Neural cell (in vitro differentiated cells): ENCODE measurements around the gene SNRNP35. TPM values are rescaled to one million over a fixed set of nuclear protein-coding genes. Genes with fewer than 3 reads are reported as not detected.
A peak's percentile ranks its signal among the peaks of the same experiment; 100 is the strongest.

Experiments
- H2AFZ ChIP-seq: fragments of 200-600, 300-800 bp; sonication (generic), shearing (Covaris generic); 2 replicates; pipeline ENCODE4 v1.6.0; 2014; ENCODE audit warnings: low read depth, mild to moderate bottlenecking, antibody characterized with exemption, low read length, moderate library complexity
- H3F3A ChIP-seq: fragments of 200-600 bp; shearing (Covaris generic); 2 replicates; pipeline ENCODE4 v1.6.1; 2016; ENCODE audit warnings: mild to moderate bottlenecking, moderate library complexity, mixed read lengths, antibody characterized with exemption, low read length; ENCODE audit not compliant: insufficient read depth, poor library complexity, severe bottlenecking
- H3K27ac ChIP-seq: fragments of 200-600, 300-800 bp; sonication (generic), shearing (Covaris generic); 2 replicates; pipeline ENCODE4 v1.5.1; 2014; ENCODE audit warnings: mild to moderate bottlenecking, low read length, moderate library complexity
- H3K27me3 ChIP-seq: fragments of 300-800, 200-600 bp; sonication (generic), shearing (Covaris generic); 2 replicates; pipeline ENCODE4 v1.6.0; 2014; ENCODE audit warnings: mild to moderate bottlenecking, low read depth, low read length, moderate library complexity; ENCODE audit not compliant: insufficient read depth
- H3K36me3 ChIP-seq: fragments of 300-800, 200-600 bp; sonication (generic), shearing (Covaris generic); 2 replicates; pipeline ENCODE4 v1.5.1; 2014; ENCODE audit warnings: mild to moderate bottlenecking, antibody characterized with exemption, low read length, moderate library complexity; ENCODE audit not compliant: insufficient read depth
- H3K4me2 ChIP-seq: fragments of 300-800, 200-600 bp; sonication (generic), shearing (Covaris generic); 2 replicates; pipeline ENCODE4 v1.6.0; 2014; ENCODE audit warnings: mild to moderate bottlenecking, low read length
- H3K4me3 ChIP-seq: fragments of 300-800, 200-600 bp; sonication (generic), shearing (Covaris generic); 2 replicates; pipeline ENCODE4 v1.5.1; 2014; ENCODE audit warnings: mild to moderate bottlenecking, low read length, moderate library complexity
- H3K79me2 ChIP-seq: fragments of 200-600 bp; shearing (Covaris generic); replicated peaks from 2 replicates; pipeline ENCODE4 v1.6.0; 2014; ENCODE audit warnings: mild to moderate bottlenecking, low read length, moderate library complexity; ENCODE audit not compliant: insufficient read depth
- H3K9ac ChIP-seq: fragments of 300-800, 200-600 bp; sonication (generic), shearing (Covaris generic); 2 replicates; pipeline ENCODE4 v1.6.1; 2016; ENCODE audit warnings: mild to moderate bottlenecking, low read length, mixed read lengths
- H3K9me2 ChIP-seq: fragments of 200-600 bp; shearing (Covaris generic); 2 replicates; pipeline ENCODE4 v1.6.1; 2016; ENCODE audit warnings: mild to moderate bottlenecking, low read length, mixed read lengths; ENCODE audit not compliant: insufficient read depth
- H3K9me3 ChIP-seq: fragments of 200-600, 300-800 bp; sonication (generic), shearing (Covaris generic); 2 replicates; pipeline ENCODE4 v1.6.1; 2016; ENCODE audit warnings: mild to moderate bottlenecking, mixed run types, low read length, moderate library complexity, mixed read lengths
- H4K20me1 ChIP-seq: fragments of 200-600 bp; shearing (Covaris generic); 2 replicates; pipeline ENCODE4 v1.6.1; 2016; ENCODE audit warnings: mild to moderate bottlenecking, mixed run types; ENCODE audit not compliant: insufficient read depth
- CTCF ChIP-seq: fragments of 450-650 bp; IDR thresholded peaks from 2 replicates; pipeline ENCODE4 v1.5.1; 2014; ENCODE audit warnings: antibody characterized with exemption, mild to moderate bottlenecking, moderate library complexity; ENCODE audit not compliant: poor library complexity, severe bottlenecking
- EP300 ChIP-seq: fragments of 450-650 bp; conservative IDR thresholded peaks from 2 replicates; pipeline ENCODE4 v1.6.1; 2014; ENCODE audit warnings: antibody characterized with exemption, mild to moderate bottlenecking, moderate library complexity; ENCODE audit not compliant: poor library complexity, severe bottlenecking
- EZH2 ChIP-seq: fragments of 200-600, 300-800 bp; shearing (Covaris generic), sonication (generic); IDR thresholded peaks from 2 replicates; pipeline ENCODE4 v1.6.1; 2014; ENCODE audit warnings: antibody characterized with exemption, low read length, borderline replicate concordance, mild to moderate bottlenecking; ENCODE audit not compliant: insufficient read depth, poor library complexity, severe bottlenecking
- MXI1 ChIP-seq: fragments of 450-650 bp; conservative IDR thresholded peaks from 2 replicates; pipeline ENCODE4 v1.6.1; 2014; ENCODE audit warnings: antibody characterized with exemption, mild to moderate bottlenecking; ENCODE audit not compliant: poor library complexity, severe bottlenecking
- POLR2AphosphoS5 ChIP-seq: IDR thresholded peaks from 2 replicates; pipeline ENCODE4 v1.6.1; 2012
- RAD21 ChIP-seq: fragments of 450-650 bp; conservative IDR thresholded peaks from 2 replicates; pipeline ENCODE4 v1.6.1; 2014; ENCODE audit warnings: antibody characterized with exemption, mild to moderate bottlenecking, moderate library complexity
- SMC3 ChIP-seq: fragments of 450-650 bp; conservative IDR thresholded peaks from 2 replicates; pipeline ENCODE4 v1.6.1; 2014; ENCODE audit warnings: antibody characterized with exemption, mild to moderate bottlenecking, moderate library complexity; ENCODE audit not compliant: poor library complexity
- TAF1 ChIP-seq: IDR thresholded peaks from 2 replicates; pipeline ENCODE4 v1.6.1; 2012; ENCODE audit warnings: low read depth
- polyA plus RNA-seq: library from polyadenylated mRNA; depleted of rRNA; stranded (reverse); fragments of >200 nt; gene quantifications from 2 replicates; pipeline ENCODE4 v1.2.3, GENCODE V29; 2014
- TF ChIP-seq, protein P1 (sequence below): IDR thresholded peaks from 2 replicates; pipeline ENCODE4 v1.6.1; 2012; ENCODE audit warnings: borderline replicate concordance

Gene SNRNP35
- polyA plus RNA-seq, 1 donor from 2014 or later = 22.7 TPM

DNA sequence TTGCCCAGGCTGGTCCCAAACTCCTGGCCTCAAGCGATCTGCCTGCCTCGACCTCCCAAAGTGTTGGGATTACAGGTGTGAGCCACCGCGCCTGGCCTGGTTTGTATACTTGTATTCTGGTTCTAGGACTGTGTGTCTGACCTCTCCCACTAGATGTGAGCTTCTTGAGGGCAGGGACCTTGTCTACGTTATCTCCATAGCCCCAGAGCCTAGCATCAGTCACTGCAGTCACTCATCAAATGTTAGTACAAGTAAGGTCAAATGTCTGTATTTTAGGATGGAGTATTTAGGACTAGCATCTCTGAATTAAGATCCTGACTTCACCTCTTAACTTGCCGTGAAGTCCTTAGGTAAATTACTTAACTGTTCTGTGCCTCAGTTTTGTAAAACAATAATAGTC lies 24.3 kb upstream of the SNRNP35 start:
- no peaks in the 10 kb centered on the region for H3K79me2 ChIP-seq
- no peak overlapping the region for H2AFZ ChIP-seq
- H3F3A ChIP-seq = no peaks in the 10 kb centered on the region
- no peaks in the 10 kb centered on the region for H3K36me3 ChIP-seq
- H4K20me1 ChIP-seq = no peaks in the 10 kb centered on the region
- H3K4me3 ChIP-seq = no peak overlapping the region
- TF ChIP-seq CTCF = no peak
- H3K9me2 ChIP-seq = no peaks in the 10 kb centered on the region
- H3K27ac ChIP-seq = no peak overlapping the region
- H3K27me3 ChIP-seq = peaks cover 10% of the 10 kb centered on the region
- no peaks in the 10 kb centered on the region for H3K9me3 ChIP-seq
- no peak overlapping the region for H3K9ac ChIP-seq
- H3K4me2 ChIP-seq = no peak overlapping the region

DNA sequence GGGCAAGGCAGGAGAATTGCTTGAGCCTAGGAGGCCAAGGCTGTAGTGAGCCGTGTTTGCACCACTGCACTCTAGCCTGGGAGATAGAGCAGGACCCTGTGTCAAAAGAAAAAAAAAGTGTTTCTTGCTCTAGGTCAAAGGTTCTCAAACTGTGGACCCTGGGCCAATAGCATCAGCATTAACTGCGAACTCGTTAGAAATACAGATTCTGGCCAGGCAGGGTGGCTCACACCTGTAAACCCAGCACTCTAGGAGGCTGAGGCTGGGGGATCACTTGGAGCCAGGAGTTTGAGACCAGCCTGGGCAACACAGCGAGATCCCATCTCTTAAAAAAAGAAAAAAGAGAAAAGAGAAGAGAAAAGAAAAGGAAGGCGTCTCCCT lies 22.3 kb upstream of the SNRNP35 start:
- no peak overlapping the region for H3K27ac ChIP-seq
- H3K9me3 ChIP-seq = no peaks in the 10 kb centered on the region
- no peaks in the 10 kb centered on the region for H3K36me3 ChIP-seq
- no peaks in the 10 kb centered on the region for H3K79me2 ChIP-seq
- no peaks in the 10 kb centered on the region for H4K20me1 ChIP-seq
- no peak overlapping the region for H3K4me2 ChIP-seq
- H3K9me2 ChIP-seq = no peaks in the 10 kb centered on the region
- peak overlapping the region; percentile 79 for H3K4me3 ChIP-seq
- H2AFZ ChIP-seq = no peak overlapping the region
- no peak for TF ChIP-seq EP300
- no peak for TF ChIP-seq SMC3
- TF ChIP-seq POLR2AphosphoS5 = no peak
- TF ChIP-seq CTCF = no peak
- no peak for TF ChIP-seq TAF1
- no peak for TF ChIP-seq MXI1
- TF ChIP-seq EZH2 = no peak
- TF ChIP-seq, protein P1, sequence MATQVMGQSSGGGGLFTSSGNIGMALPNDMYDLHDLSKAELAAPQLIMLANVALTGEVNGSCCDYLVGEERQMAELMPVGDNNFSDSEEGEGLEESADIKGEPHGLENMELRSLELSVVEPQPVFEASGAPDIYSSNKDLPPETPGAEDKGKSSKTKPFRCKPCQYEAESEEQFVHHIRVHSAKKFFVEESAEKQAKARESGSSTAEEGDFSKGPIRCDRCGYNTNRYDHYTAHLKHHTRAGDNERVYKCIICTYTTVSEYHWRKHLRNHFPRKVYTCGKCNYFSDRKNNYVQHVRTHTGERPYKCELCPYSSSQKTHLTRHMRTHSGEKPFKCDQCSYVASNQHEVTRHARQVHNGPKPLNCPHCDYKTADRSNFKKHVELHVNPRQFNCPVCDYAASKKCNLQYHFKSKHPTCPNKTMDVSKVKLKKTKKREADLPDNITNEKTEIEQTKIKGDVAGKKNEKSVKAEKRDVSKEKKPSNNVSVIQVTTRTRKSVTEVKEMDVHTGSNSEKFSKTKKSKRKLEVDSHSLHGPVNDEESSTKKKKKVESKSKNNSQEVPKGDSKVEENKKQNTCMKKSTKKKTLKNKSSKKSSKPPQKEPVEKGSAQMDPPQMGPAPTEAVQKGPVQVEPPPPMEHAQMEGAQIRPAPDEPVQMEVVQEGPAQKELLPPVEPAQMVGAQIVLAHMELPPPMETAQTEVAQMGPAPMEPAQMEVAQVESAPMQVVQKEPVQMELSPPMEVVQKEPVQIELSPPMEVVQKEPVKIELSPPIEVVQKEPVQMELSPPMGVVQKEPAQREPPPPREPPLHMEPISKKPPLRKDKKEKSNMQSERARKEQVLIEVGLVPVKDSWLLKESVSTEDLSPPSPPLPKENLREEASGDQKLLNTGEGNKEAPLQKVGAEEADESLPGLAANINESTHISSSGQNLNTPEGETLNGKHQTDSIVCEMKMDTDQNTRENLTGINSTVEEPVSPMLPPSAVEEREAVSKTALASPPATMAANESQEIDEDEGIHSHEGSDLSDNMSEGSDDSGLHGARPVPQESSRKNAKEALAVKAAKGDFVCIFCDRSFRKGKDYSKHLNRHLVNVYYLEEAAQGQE = no peak
- TF ChIP-seq RAD21 = no peak
- H3F3A ChIP-seq = no peaks in the 10 kb centered on the region
- no peak overlapping the region for H3K9ac ChIP-seq
- H3K27me3 ChIP-seq = peaks cover 10% of the 10 kb centered on the region
